Adrenal gland (tissue), 5 donors: Measurements from ENCODE around the gene ZNF691.

Experiments used
- CTCF ChIP-seq, 6 experiments: fragments of 450-650 bp in 4 of 6; fragments of 200-600 bp in 2 of 6; sonication (generic) in 1 of 6; IDR thresholded peaks; 1 replicate in 5 of 6; 2 replicates in 1 of 6; pipeline versions ENCODE4 v1.5.1 to v1.8.0; 2016 to 2021; ENCODE audit warnings: antibody characterized with exemption in 6 of 6, mild to moderate bottlenecking in 2 of 6, moderate library complexity in 1 of 6
- POLR2A ChIP-seq, 2 donors: fragments of 450-650 bp; IDR thresholded peaks; one replicate each; pipeline ENCODE4 v1.6.1; 2017; ENCODE audit warnings: antibody characterized with exemption in 2 of 2, mild to moderate bottlenecking in 2 of 2, moderate library complexity in 1 of 2
- donor health status: DM: no; HTN: no; CAD: no.

DNA sequence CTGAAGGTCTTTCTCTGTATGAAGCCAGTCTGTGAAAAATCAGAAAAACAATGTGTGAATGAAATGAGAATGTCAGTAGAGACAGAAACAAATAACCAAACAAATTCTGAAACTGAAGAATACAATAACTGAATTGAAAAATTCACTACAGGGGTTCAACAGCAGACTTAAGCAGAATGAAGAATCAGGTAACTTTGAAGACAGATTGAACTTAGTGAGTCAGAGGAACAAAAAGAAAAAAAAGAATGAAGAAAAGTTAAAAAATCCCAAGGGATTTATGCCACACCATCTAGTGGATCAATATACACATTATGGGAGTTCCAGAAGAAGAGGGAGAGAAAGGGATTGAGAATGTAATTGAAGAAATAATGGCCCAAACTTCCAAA, 14.6 kb downstream of the ZNF691 start:
- TF ChIP-seq CTCF (IDR thresholded peaks at IDR 0.05) (no peak), POLR2A (IDR thresholded peaks at IDR 0.05) (no peak)
